HG02678 (cell line): ENCODE measurements around the gene COL25A1.

ENCODE experiments used
- ATAC-seq: cut with Tn5 transposase; IDR thresholded peaks from one replicate; pipeline ENCODE4 v1.9.1; 2021; ENCODE audit warnings: mild to moderate bottlenecking, moderate library complexity; ENCODE audit not compliant: unreplicated experiment

The COL25A1 gene

DNA sequence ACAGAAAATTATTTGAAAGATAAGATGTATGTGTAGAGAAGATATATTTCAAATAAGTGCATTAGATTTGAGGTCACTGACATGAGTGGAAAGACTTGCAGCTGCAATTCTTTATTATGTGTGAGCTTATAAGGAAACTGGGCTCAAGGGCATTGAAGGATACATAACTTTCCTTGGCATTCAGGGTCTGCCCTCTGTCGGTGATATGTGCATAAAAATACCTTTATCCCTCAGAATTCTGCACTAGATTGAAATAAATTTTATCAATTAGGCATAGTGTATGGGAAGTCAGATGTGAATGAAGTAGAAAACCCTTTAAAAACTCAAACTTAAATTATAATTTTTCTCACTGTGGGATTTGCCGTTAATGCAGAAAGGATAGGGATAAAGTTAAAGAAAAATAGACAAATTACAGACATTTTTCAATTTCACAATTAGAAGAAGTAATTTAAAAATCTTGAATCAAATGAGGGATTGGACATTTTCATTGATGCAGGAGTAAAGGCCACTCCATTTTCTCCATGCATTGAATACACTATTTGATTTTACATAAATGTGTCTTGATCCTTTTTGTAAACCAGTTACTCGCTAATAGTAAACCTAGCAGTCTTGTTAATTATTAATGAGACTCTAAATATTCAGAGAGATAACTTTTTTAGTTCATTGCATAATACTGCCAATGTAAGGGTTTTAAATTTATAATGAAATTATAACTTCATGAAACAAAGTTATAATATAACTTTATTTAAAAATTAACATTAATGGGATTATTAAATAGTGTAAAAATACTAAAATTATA, 518.6 kb downstream of the COL25A1 start:
- ATAC-seq = no peak

- no peak for ATAC-seq
Observed at GRCh38 chr4:108779958-108780357, 522.5 kb downstream of the COL25A1 start.

DNA sequence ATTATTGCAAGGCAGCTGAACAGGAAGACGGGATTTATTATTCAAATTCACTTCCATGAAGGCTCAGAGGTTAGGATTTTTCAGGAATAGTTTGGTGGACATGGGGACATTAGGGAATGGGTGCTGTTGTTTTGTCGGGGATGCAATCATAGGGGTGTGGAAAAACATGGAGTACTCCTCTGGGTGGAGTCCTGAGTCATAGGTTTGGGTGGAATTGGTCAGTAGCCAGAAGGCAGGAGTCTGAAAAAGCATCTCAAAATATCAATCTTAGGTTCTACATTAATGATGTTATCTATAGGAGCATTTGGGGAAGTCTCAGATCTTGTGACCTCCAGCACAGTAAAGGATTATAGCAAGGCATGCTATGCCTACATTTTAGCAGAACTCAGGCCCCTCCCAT, 525.1 kb downstream of the COL25A1 start:
- ATAC-seq = no peak

DNA sequence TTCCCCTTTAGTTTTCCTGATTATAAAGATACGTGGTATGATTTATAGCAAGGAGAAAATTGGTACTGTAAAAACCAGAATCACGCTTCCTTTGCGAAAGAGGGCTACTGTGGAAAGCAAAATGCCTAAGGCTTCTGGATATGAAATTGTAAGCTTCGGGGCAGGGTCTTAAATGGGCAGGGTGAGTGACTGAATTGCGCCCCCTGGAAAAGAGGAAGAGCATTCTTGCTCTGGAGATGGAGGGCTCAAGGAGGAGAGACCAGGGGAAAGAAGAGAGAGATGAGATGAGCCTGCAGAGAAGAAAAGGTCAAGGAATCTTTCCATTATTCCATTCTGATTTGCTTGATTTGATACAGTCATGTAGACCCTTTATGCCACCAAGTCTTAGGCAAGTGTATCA, 526.5 kb downstream of the COL25A1 start:
- no peak for ATAC-seq

- ATAC-seq = no peak
Observed at GRCh38 chr4:108774809-108775530, 527.5 kb downstream of the COL25A1 start.

GRCh38 chr4:108772402-108772801, 530.1 kb downstream of the COL25A1 start:
- no peak for ATAC-seq

- ATAC-seq = no peak
Observed at GRCh38 chr4:108766058-108766457, 536.4 kb downstream of the COL25A1 start.

- no peak for ATAC-seq
Observed at GRCh38 chr4:108763986-108764385, 538.5 kb downstream of the COL25A1 start.

DNA sequence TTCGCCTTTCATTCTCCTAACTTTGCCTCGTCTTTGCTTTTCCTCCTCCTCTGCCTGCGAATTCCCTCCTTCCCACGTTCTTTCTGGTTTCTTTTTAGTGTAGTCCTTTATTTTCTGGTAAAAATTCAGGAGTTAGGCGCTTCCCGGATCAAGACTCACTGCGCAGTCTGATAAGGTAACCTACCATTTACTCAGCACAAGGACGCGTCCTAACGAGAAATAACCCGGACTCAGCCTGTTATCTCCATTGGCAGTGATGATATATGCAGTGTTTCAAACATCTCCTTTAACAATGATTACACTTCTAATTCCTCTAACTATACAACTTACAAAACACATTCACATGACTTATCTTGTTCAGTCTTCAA, 539.2 kb downstream of the COL25A1 start:
- peak; percentile 7 for ATAC-seq

DNA sequence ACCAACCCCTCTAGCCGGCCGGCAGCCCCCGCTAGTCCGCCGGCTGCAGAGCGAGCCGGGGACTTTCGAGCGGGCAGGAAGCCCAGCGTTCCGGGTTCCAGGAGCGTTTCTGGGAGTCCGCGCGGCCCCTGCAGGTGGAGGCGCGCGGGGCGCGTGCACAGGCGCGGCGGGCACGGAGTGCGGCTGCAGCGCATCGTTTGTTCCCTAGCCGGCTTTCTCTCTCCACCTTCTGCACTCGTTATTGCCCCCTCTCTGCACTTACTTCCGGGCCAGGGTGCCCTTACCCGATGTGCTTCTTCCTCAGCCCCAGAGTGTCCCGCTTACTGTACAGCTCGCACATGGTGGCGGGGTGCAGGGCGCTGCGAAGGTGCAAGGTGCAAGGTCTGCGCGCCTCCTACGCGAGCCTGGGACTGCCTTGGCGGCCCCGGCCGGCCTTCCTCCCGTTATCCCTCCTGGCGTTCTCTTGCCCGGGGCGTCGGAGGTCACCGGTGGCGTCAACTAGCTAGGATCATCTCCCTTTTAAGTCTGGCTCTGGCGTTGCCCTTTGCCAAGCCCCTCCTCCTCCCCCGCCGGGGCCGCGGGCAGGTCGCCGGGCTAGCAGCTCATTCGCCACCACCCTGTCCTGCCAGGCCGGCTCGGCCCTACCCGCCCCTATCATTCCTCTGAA, 539.8 kb downstream of the COL25A1 start, which contains the start of gene ETNPPL:
Gene ETNPPL (minus strand): TSS at position 495 of the 667 bp plus-strand sequence. CDS start 155 bp downstream, at position 340.
- ATAC-seq = peak; percentile 58
